Chondrocyte (in vitro differentiated cells): ENCODE measurements around the gene KRT7. TPM values are rescaled to one million over a fixed set of nuclear protein-coding genes. Genes with fewer than 3 reads are reported as not detected.
A peak's percentile ranks its signal among the peaks of the same experiment; 100 is the strongest.

Source experiments
- DNase-seq: peaks from one replicate; pipeline ENCODE4 v3.0.0; 2021; ENCODE audit warnings: mixed read lengths, low spot score
- H3K27ac Mint-ChIP-seq: one replicate; pipeline ENCODE4 v1.8.0; 2021; ENCODE audit warnings: mild to moderate bottlenecking, moderate library complexity, mixed read lengths; ENCODE audit not compliant: unreplicated experiment
- H3K27me3 Mint-ChIP-seq: 2 replicates; pipeline ENCODE4 v1.8.0; 2021; ENCODE audit warnings: low read depth, mixed read lengths
- H3K36me3 Mint-ChIP-seq: 2 replicates; pipeline ENCODE4 v1.8.0; 2021; ENCODE audit warnings: low read depth, mixed read lengths
- H3K4me1 Mint-ChIP-seq: 2 replicates; pipeline ENCODE4 v1.8.0; 2021; ENCODE audit warnings: low read depth, mild to moderate bottlenecking, mixed read lengths
- H3K4me3 Mint-ChIP-seq: one replicate; pipeline ENCODE4 v1.8.0; 2021; ENCODE audit warnings: mild to moderate bottlenecking, moderate library complexity, mixed read lengths; ENCODE audit not compliant: unreplicated experiment
- H3K9me3 Mint-ChIP-seq: 2 replicates; pipeline ENCODE4 v1.8.0; 2021; ENCODE audit warnings: low read depth, mixed read lengths
- CTCF ChIP-seq: fragments of 200-600 bp; sonication (generic); IDR thresholded peaks from 2 replicates; pipeline ENCODE4 v1.5.0; 2021; ENCODE audit warnings: antibody characterized with exemption, mild to moderate bottlenecking, moderate library complexity
- total RNA-seq: library from RNA; stranded (reverse); gene quantifications from 3 replicates; pipeline ENCODE4 v1.2.1, GENCODE V29; 2021

Gene KRT7
- total RNA-seq, 1 donor from 2014 or later = 266 TPM

GRCh38 chr12:52206304-52207040 lies 26.6 kb upstream of the KRT7 start:
- peak; percentile 47 for DNase-seq
- peak overlapping the region; percentile 22 for H3K27ac Mint-ChIP-seq
- H3K36me3 Mint-ChIP-seq = no peaks in the 10 kb centered on the region
- H3K27me3 Mint-ChIP-seq = no peaks in the 10 kb centered on the region
- H3K4me1 Mint-ChIP-seq = peaks cover 78% of the 10 kb centered on the region
- TF ChIP-seq CTCF = no peak
- H3K4me3 Mint-ChIP-seq = no peak overlapping the region
- no peaks in the 10 kb centered on the region for H3K9me3 Mint-ChIP-seq

GRCh38 chr12:52207106-52207505 lies 25.9 kb upstream of the KRT7 start:
- H3K27ac Mint-ChIP-seq = peak overlapping the region; percentile 22
- peaks cover 73% of the 10 kb centered on the region for H3K4me1 Mint-ChIP-seq

GRCh38 chr12:52207895-52208294 lies 25.1 kb upstream of the KRT7 start:
- H3K4me1 Mint-ChIP-seq = peaks cover 65% of the 10 kb centered on the region

More at GRCh38 chr12:52207106-52207505, 25.9 kb upstream of the KRT7 start:
- no peaks in the 10 kb centered on the region for H3K9me3 Mint-ChIP-seq
- H3K36me3 Mint-ChIP-seq = no peaks in the 10 kb centered on the region
- TF ChIP-seq CTCF = no peak
- no peak overlapping the region for H3K4me3 Mint-ChIP-seq
- H3K27me3 Mint-ChIP-seq = no peaks in the 10 kb centered on the region
- peak; percentile 55 for DNase-seq

GRCh38 chr12:52208424-52209165 lies 24.4 kb upstream of the KRT7 start:
- Mint-ChIP-seq H3K4me1 (peaks cover 64% of the 10 kb centered on the region), H3K36me3 (no peaks in the 10 kb centered on the region), H3K27me3 (no peaks in the 10 kb centered on the region), H3K9me3 (no peaks in the 10 kb centered on the region), H3K27ac (no peak overlapping the region), H3K4me3 (no peak overlapping the region)
- peak; percentile 68 for DNase-seq
- no peak for TF ChIP-seq CTCF

More at GRCh38 chr12:52207895-52208294, 25.1 kb upstream of the KRT7 start:
- DNase-seq = peak; percentile 90
- H3K36me3 Mint-ChIP-seq = no peaks in the 10 kb centered on the region
- TF ChIP-seq CTCF = no peak
- H3K9me3 Mint-ChIP-seq = no peaks in the 10 kb centered on the region
- H3K4me3 Mint-ChIP-seq = no peak overlapping the region
- H3K27me3 Mint-ChIP-seq = no peaks in the 10 kb centered on the region
- H3K27ac Mint-ChIP-seq = peak overlapping the region; percentile 57

GRCh38 chr12:52209321-52209720 lies 23.7 kb upstream of the KRT7 start:
- H3K27ac Mint-ChIP-seq = no peak overlapping the region
- H3K4me1 Mint-ChIP-seq = peaks cover 60% of the 10 kb centered on the region
- peak; percentile 41 for DNase-seq
- no peak for TF ChIP-seq CTCF
- no peaks in the 10 kb centered on the region for H3K36me3 Mint-ChIP-seq
- H3K4me3 Mint-ChIP-seq = no peak overlapping the region
- H3K27me3 Mint-ChIP-seq = no peaks in the 10 kb centered on the region
- no peaks in the 10 kb centered on the region for H3K9me3 Mint-ChIP-seq
